H1 (cell line): ENCODE data around the gene OR10R2. TPM values are rescaled to one million over a fixed set of nuclear protein-coding genes. Genes with fewer than 3 reads are reported as not detected.

ENCODE experiments used
- CTCF ChIA-PET: fragments of 300-600 bp; sonication (Branson Sonifier 250); formaldehyde crosslinking; loops from one replicate; lab custom pipeline; 2021; ENCODE audit not compliant: partially characterized antibody; lab: Charles Lee
- POLR2A ChIA-PET: fragments of 300-600 bp; sonication (Branson Sonifier 250); formaldehyde crosslinking; loops from one replicate; lab custom pipeline; 2021; ENCODE audit warnings: inconsistent platforms; ENCODE audit not compliant: partially characterized antibody; lab: Charles Lee
- DNase-seq, 2 experiments: peaks; one replicate each; pipeline versions ENCODE4 v3.0.0 to v3.0.0-alpha.2; 2010 to 2022; ENCODE audit warnings: low spot score in 2 of 2, low read depth in 1 of 2, mixed read lengths in 1 of 2
- FAIRE-seq: peaks from 2 replicates; lab custom pipeline; 2011; peaks lifted over from hg19 to GRCh38; lab: Jason Lieb, UNC
- H2AFZ ChIP-seq: 2 replicates; pipeline ENCODE4 v1.8.1; 2012; ENCODE audit warnings: low read length, inconsistent platforms
- H2AK5ac ChIP-seq: 2 replicates; pipeline ENCODE4 v1.6.1; 2013; ENCODE audit warnings: low read depth, low read length
- H2BK120ac ChIP-seq: replicated peaks from 2 replicates; pipeline ENCODE3; 2013; ENCODE audit warnings: low read depth, low read length, inconsistent platforms
- H2BK12ac ChIP-seq: 2 replicates; pipeline ENCODE4 v1.6.1; 2013; ENCODE audit warnings: low read depth, low read length
- H2BK15ac ChIP-seq: 2 replicates; pipeline ENCODE4 v1.6.1; 2013; ENCODE audit warnings: low read length
- H2BK20ac ChIP-seq: 2 replicates; pipeline ENCODE4 v1.6.1; 2013; ENCODE audit warnings: low read length
- H2BK5ac ChIP-seq: 2 replicates; pipeline ENCODE4 v1.6.1; 2013; ENCODE audit warnings: low read depth, low read length
- H3K14ac ChIP-seq: 2 replicates; pipeline ENCODE4 v1.6.1; 2013; ENCODE audit warnings: inconsistent platforms; ENCODE audit not compliant: insufficient read length
- H3K18ac ChIP-seq: 2 replicates; pipeline ENCODE4 v1.6.1; 2013; ENCODE audit warnings: low read length; ENCODE audit errors: extremely low read depth
- H3K23ac ChIP-seq: 2 replicates; pipeline ENCODE4 v1.6.1; 2013; ENCODE audit warnings: inconsistent platforms; ENCODE audit not compliant: insufficient read length
- H3K23me2 ChIP-seq: 2 replicates; pipeline ENCODE4 v1.6.1; 2013; ENCODE audit warnings: low read depth, low read length
- H3K27ac ChIP-seq: 2 replicates; pipeline ENCODE4 v1.6.1; 2011; ENCODE audit warnings: low read depth, low read length, inconsistent platforms
- H3K27me3 ChIP-seq, 4 experiments: replicated peaks in 1 of 4; 1 replicate in 1 of 4; 2 replicates in 3 of 4; pipeline versions ENCODE4 v1.6.1 to v1.8.1; 2011 to 2013; ENCODE audit warnings: low read length in 3 of 4, mild to moderate bottlenecking in 3 of 4, inconsistent platforms in 2 of 4, mixed read lengths in 2 of 4, moderate library complexity in 1 of 4; ENCODE audit not compliant: control insufficient read depth in 3 of 4, insufficient read depth in 3 of 4; ENCODE audit errors: extremely low read depth in 1 of 4
- H3K36me3 ChIP-seq, 4 experiments: 2 replicates each; pipeline versions ENCODE4 v1.6.1 to v1.8.1; 2011 to 2013; ENCODE audit warnings: mild to moderate bottlenecking in 4 of 4, low read length in 3 of 4, moderate library complexity in 2 of 4, control low read depth in 1 of 4, inconsistent platforms in 1 of 4; ENCODE audit not compliant: insufficient read depth in 4 of 4, control insufficient read depth in 2 of 4
- H3K4ac ChIP-seq: replicated peaks from 2 replicates; pipeline ENCODE3; 2013; ENCODE audit warnings: low read length, low read depth, mixed read lengths, inconsistent platforms; ENCODE audit not compliant: insufficient read length
- H3K4me1 ChIP-seq, 4 experiments: replicated peaks in 1 of 4; 1 replicate in 1 of 4; 2 replicates in 3 of 4; pipeline versions ENCODE4 v1.6.1 to v1.8.1; 2011 to 2013; ENCODE audit warnings: low read length in 3 of 4, inconsistent platforms in 2 of 4, mixed read lengths in 1 of 4; ENCODE audit not compliant: insufficient read depth in 4 of 4, control insufficient read depth in 3 of 4
- H3K4me2 ChIP-seq, 2 experiments: 2 replicates each; pipeline versions ENCODE4 v1.6.1 to v1.8.1; 2011 to 2013; ENCODE audit warnings: low read depth in 2 of 2, low read length in 2 of 2, control low read depth in 1 of 2, inconsistent platforms in 1 of 2, mild to moderate bottlenecking in 1 of 2; ENCODE audit not compliant: insufficient read depth in 1 of 2
- H3K4me3 ChIP-seq, 4 experiments: fragments of 200-600, 300-600 bp in 1 of 4; sonication (generic), shearing (Covaris generic), sonication (Bioruptor Twin) in 1 of 4; 2 replicates each; pipeline versions ENCODE4 v1.5.1 to v1.8.1; 2011 to 2016; ENCODE audit warnings: low read length in 4 of 4, low read depth in 3 of 4, control low read depth in 2 of 4, inconsistent platforms in 2 of 4, mild to moderate bottlenecking in 2 of 4, mixed read lengths in 1 of 4, moderate library complexity in 1 of 4; ENCODE audit not compliant: insufficient read depth in 2 of 4; ENCODE audit errors: extremely low read depth in 1 of 4
- H3K56ac ChIP-seq: replicated peaks from 2 replicates; pipeline ENCODE3; 2013; ENCODE audit warnings: low read depth, mild to moderate bottlenecking, mixed read lengths, low read length, inconsistent platforms; ENCODE audit not compliant: insufficient read length
- H3K79me1 ChIP-seq: 2 replicates; pipeline ENCODE4 v1.6.1; 2013; ENCODE audit warnings: low read depth, low read length, control low read depth
- H3K79me2 ChIP-seq, 2 experiments: 2 replicates each; pipeline versions ENCODE4 v1.6.1 to v1.8.1; 2012 to 2013; ENCODE audit warnings: low read length in 2 of 2, mild to moderate bottlenecking in 2 of 2, inconsistent platforms in 1 of 2; ENCODE audit not compliant: insufficient read depth in 2 of 2, control insufficient read depth in 1 of 2
- H3K9ac ChIP-seq, 4 experiments: replicated peaks in 1 of 4; 1 replicate in 1 of 4; 2 replicates in 3 of 4; pipeline versions ENCODE4 v1.6.1 to v1.8.1; 2011 to 2013; ENCODE audit warnings: low read depth in 3 of 4, low read length in 3 of 4, control low read depth in 2 of 4, mild to moderate bottlenecking in 2 of 4, moderate library complexity in 2 of 4, inconsistent platforms in 1 of 4; ENCODE audit errors: extremely low read depth in 1 of 4
- H3K9me3 ChIP-seq, 2 experiments: 2 replicates each; pipeline versions ENCODE4 v1.6.1 to v1.8.1; 2012 to 2013; ENCODE audit warnings: mild to moderate bottlenecking in 2 of 2, moderate library complexity in 2 of 2, control low read depth in 1 of 2, inconsistent platforms in 1 of 2, low read depth in 1 of 2, low read length in 1 of 2, mixed read lengths in 1 of 2; ENCODE audit not compliant: insufficient read depth in 2 of 2
- H4K20me1 ChIP-seq, 2 experiments: replicated peaks in 1 of 2; 2 replicates each; pipeline versions ENCODE3 to v1.8.1; 2011 to 2013; ENCODE audit warnings: inconsistent platforms in 2 of 2, low read length in 2 of 2, mild to moderate bottlenecking in 1 of 2; ENCODE audit not compliant: insufficient read depth in 2 of 2, control insufficient read depth in 1 of 2
- H4K5ac ChIP-seq: 2 replicates; pipeline ENCODE4 v1.6.1; 2013; ENCODE audit warnings: low read length, low read depth, mixed read lengths, inconsistent platforms; ENCODE audit not compliant: insufficient read length
- H4K8ac ChIP-seq: 2 replicates; pipeline ENCODE4 v1.8.0; 2013; ENCODE audit warnings: mild to moderate bottlenecking, moderate library complexity, low read length, inconsistent platforms; ENCODE audit not compliant: insufficient read depth; ENCODE audit errors: extremely low read depth
- H4K91ac ChIP-seq: replicated peaks from 2 replicates; pipeline ENCODE3; 2013; ENCODE audit warnings: low read length, mixed read lengths, inconsistent platforms; ENCODE audit not compliant: insufficient read length
- ASH2L ChIP-seq: fragments of 200-600, 300-600 bp; sonication (generic); IDR thresholded peaks from one replicate; pipeline ENCODE4 v1.7.1; 2017; ENCODE audit warnings: low read length
- NANOG ChIP-seq: IDR thresholded peaks from 2 replicates; pipeline ENCODE4 v1.6.1; 2011; ENCODE audit warnings: low read length, low read depth, mild to moderate bottlenecking, inconsistent platforms; ENCODE audit not compliant: insufficient read depth, poor library complexity, severe bottlenecking
- POU5F1 ChIP-seq: IDR thresholded peaks from 2 replicates; pipeline ENCODE4 v1.6.1; 2011; ENCODE audit warnings: low read depth, mild to moderate bottlenecking, low read length, moderate library complexity
- RBBP5 ChIP-seq: IDR thresholded peaks from 2 replicates; pipeline ENCODE4 v1.7.1; 2012; ENCODE audit warnings: low read depth, mild to moderate bottlenecking, inconsistent platforms, low read length, moderate library complexity, borderline replicate concordance
- TAF1 ChIP-seq: IDR thresholded peaks from 2 replicates; pipeline ENCODE4 v1.6.1; 2011; ENCODE audit warnings: mild to moderate bottlenecking, low read depth, low read length
- polyA plus RNA-seq, 7 experiments: library from polyadenylated mRNA; depleted of rRNA in 3 of 7; stranded (reverse) in 5 of 7; unstranded in 2 of 7; fragments of >200 nt in 5 of 7; fragments of 200-250 nt in 2 of 7; gene quantifications; 1 replicate in 5 of 7; 2 replicates in 1 of 7; 4 replicates in 1 of 7; pipeline versions ENCODE4 v1.2.1 to v1.2.3, GENCODE V29; 2011 to 2013; ENCODE audit warnings: missing spikeins in 2 of 7, mixed read lengths in 2 of 7
- total RNA-seq: library from RNA; stranded (reverse); fragmentation: NEBNext Ultra II Directional; extraction: Animal tissue kit (Norgen Biotek cat#: 25700); gene quantifications from 2 replicates; pipeline ENCODE4 v1.2.1, GENCODE V29; 2021

Gene OR10R2
- total and polyA plus RNA-seq, 2 of the 8 experiments (the other 6 are each of a cell fraction or from before 2014, with no cell fraction given): not detected

- H2BK12ac ChIP-seq: no peak overlapping the region
- no peak overlapping the region for H4K5ac ChIP-seq
- no peak overlapping the region for H2BK20ac ChIP-seq
- H3K36me3 ChIP-seq: no peaks in the 10 kb centered on the region
- no peak overlapping the region for H3K14ac ChIP-seq
- no peaks in the 10 kb centered on the region for H3K4me1 ChIP-seq
- no peak for TF ChIP-seq RBBP5
- no peak for TF ChIP-seq ASH2L
- no peak for TF ChIP-seq NANOG
- TF ChIP-seq TAF1: no peak
- TF ChIP-seq POU5F1: no peak
- H3K27ac ChIP-seq: no peak overlapping the region
- no peak overlapping the region for H3K56ac ChIP-seq
- no peak overlapping the region for H2BK15ac ChIP-seq
- FAIRE-seq: no peak
- H2BK5ac ChIP-seq: no peak overlapping the region
- H3K4me2 ChIP-seq: no peak overlapping the region
- H3K79me2 ChIP-seq: no peaks in the 10 kb centered on the region
- POLR2A ChIA-PET: no interaction called here
- H2AFZ ChIP-seq: no peak overlapping the region
- no peak overlapping the region for H3K18ac ChIP-seq
- H3K9me3 ChIP-seq: no peaks in the 10 kb centered on the region
- no peaks in the 10 kb centered on the region for H4K20me1 ChIP-seq
- H2BK120ac ChIP-seq: no peak overlapping the region
- no peak overlapping the region for H3K4ac ChIP-seq
- no peak overlapping the region for H2AK5ac ChIP-seq
- no peak for DNase-seq
- no peak overlapping the region for H3K23ac ChIP-seq
- CTCF ChIA-PET: no interaction called here
- H4K91ac ChIP-seq: no peak overlapping the region
- H4K8ac ChIP-seq: no peak overlapping the region
- H3K4me3 ChIP-seq: no peak overlapping the region
- no peaks in the 10 kb centered on the region for H3K79me1 ChIP-seq
- H3K9ac ChIP-seq: no peak overlapping the region
- no peaks in the 10 kb centered on the region for H3K27me3 ChIP-seq
- H3K23me2 ChIP-seq: no peaks in the 10 kb centered on the region
Measured at GRCh38 chr1:158458263-158458662, 13.8 kb upstream of the OR10R2 start.
